GM13976 (cell line): ENCODE data around the gene LAMA4.

ENCODE experiments used
- DNase-seq: peaks from one replicate; pipeline ENCODE4 v3.0.0; 2012; ENCODE audit warnings: low spot score
- in situ Hi-C: fragments of 300-500 bp; cut with MboI; formaldehyde crosslinking; loops from one replicate; pipeline ENCODE4 v1.12.0; 2022; ENCODE audit warnings: low sequenced_read_pairs, mixed read lengths, inconsistent platforms; ENCODE audit not compliant: unreplicated experiment
- TF ChIP-seq, protein P1 (sequence below): IDR thresholded peaks from 2 replicates; pipeline ENCODE4 v1.5.1; 2012; ENCODE audit warnings: borderline replicate concordance, mild to moderate bottlenecking; ENCODE audit not compliant: insufficient read depth; ENCODE audit errors: extremely low read depth, missing control alignments, control extremely low read depth

The LAMA4 gene

DNA sequence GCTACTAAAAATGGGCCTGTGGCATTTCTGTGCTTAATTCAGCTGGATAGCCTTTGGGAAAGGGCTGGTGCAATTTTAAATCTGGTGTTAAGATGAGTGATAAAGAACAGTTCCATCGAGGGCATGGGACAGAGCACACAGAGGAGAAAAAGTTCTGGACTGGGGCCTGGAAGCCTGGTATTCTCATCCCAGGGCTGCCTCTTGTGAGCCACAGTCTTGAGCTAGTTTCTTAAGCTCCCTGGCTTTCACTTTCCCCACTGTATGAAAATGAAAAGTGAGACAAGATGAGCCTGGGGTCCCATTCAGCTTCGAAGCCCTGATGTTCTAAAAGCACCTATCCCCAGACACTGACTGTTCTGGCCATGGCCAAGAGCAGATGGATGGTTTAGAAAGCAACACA is 14.3 kb upstream of the LAMA4 start:
- TF ChIP-seq, protein P1, sequence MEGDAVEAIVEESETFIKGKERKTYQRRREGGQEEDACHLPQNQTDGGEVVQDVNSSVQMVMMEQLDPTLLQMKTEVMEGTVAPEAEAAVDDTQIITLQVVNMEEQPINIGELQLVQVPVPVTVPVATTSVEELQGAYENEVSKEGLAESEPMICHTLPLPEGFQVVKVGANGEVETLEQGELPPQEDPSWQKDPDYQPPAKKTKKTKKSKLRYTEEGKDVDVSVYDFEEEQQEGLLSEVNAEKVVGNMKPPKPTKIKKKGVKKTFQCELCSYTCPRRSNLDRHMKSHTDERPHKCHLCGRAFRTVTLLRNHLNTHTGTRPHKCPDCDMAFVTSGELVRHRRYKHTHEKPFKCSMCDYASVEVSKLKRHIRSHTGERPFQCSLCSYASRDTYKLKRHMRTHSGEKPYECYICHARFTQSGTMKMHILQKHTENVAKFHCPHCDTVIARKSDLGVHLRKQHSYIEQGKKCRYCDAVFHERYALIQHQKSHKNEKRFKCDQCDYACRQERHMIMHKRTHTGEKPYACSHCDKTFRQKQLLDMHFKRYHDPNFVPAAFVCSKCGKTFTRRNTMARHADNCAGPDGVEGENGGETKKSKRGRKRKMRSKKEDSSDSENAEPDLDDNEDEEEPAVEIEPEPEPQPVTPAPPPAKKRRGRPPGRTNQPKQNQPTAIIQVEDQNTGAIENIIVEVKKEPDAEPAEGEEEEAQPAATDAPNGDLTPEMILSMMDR, result no peak
- in situ Hi-C loops, result no loop called here
- no peak for DNase-seq

DNA sequence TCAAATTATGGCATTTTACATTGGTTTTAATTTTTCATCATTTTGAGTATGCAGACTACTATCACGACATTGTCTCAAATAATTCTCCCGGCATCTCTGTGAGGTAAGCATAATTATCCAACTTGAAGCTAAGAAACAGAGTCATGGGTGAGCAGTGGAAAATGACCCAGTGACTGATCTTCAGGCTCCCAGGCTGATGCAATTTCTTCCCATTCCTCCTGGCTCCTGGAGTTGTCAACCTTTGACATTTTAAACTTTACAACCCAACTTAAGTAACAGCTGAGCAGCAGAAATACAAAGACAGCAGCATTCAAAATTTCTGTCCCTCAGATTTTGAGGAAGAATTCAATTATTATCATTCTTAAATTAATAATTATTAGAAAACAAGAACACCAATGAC is 13.7 kb upstream of the LAMA4 start:
- in situ Hi-C loops, result no loop called here
- DNase-seq, result no peak
- TF ChIP-seq, protein P1, result no peak

DNA sequence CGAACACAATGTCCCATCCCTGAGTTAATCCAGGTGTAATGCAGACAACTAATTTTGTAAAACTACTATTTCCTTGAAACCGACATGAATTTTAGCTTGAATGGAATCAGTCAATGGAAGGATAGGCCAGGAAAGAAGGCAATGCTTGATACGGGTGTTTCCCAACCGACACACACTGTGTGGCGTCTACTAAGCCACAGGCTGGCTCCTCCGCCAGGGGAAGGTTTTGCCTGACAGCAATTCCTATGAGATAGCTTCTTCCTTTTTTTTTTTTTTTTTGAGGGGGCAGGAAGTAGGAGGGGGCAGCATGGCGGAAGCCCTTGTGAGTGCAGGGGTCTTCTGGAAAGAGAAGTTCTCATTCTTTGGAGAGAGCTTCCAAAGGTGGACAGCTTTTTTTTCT is 12.0 kb upstream of the LAMA4 start:
- in situ Hi-C loops, result no loop called here
- TF ChIP-seq, protein P1, result no peak
- no peak for DNase-seq

DNA sequence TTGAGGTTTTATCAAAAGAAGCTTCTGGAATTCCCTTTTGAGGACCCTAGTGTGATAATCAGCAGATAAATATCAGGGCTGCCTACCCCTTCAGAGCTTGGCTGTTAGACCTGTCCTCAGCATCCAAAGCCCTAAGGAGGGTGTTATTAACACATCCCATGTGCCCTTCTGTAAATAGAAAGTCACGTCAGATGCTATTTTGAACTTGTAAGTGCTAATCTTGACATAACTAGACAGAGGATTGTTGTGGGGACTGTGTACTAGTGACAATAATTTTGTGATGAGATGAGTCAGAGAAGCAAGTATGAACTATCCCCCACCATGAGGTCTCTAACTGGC is 4.9 kb upstream of the LAMA4 start:
- in situ Hi-C loops, result no loop called here
- TF ChIP-seq, protein P1, result no peak
- DNase-seq, result no peak

DNA sequence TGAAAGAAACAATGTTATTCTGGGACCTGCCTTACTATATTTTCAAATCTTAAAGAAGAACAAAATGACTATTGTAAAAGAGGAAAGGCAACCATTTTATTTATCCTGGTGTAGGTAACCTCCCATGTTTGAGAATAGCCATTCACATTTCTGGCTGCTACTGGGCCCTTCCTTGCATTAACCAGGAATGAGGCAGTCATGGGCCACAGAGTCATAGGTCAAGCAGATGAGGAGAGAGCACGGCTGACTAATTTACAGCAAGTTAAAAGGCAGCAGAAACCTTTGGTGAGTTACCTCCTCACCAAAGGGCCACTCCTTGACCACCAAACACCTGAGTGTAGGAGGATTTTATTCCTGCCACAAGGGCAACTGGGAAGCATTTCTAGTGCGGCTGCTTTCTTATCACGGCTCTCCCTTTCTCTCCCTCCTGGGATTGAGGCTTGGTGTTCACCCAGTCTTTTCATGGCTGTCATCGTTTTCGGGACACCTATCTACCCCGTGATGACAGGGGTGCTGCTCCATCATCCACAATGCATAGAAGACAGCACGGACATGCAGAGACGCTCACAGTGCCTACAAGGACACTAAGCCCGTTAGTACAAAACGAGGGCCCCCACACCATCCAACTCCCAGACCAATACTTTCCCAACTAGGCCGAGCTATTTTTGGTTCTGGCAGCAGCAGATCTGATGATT is 4.4 kb upstream of the LAMA4 start:
- in situ Hi-C loops, result no loop called here
- no peak for DNase-seq
- TF ChIP-seq, protein P1, result no peak

DNA sequence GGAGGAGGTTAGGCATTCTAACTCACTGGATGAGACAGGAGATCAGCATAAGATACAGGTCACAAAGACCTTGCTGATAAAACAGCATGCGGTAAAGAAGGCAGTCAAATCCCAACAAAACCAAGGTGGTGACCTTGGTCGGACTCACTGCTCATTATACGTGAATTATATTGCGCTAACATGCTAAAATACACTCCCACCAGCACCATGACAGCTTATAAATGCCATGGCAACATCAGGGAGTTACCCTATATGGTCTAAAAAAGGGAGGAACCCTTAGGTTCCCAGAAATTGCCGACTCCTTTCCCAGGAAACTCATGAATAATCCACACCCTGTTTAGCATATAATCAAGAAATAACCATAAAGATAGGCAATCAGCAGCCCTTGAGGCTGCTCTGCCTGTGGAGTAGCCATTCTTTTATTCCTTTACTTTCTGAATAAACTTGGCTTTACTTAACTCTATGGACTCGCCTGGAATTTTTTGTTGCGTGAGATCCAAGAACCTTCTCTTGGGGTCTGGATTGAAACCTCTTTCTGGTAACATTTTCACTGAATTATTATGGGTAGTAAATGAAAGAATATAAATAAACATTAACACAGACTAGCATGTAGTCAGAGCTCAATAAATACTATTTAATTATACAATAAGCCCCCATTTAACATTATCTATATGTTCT is 3.0 kb upstream of the LAMA4 start:
- no peak for DNase-seq
- in situ Hi-C loops, result no loop called here
- TF ChIP-seq, protein P1, result no peak
